IPS-NIHi7 (cell line): ENCODE data around the gene NR4A1.

Experiments used
- DNase-seq: peaks from one replicate; pipeline ENCODE4 v3.0.0; 2012; ENCODE audit warnings: mixed read lengths; ENCODE audit errors: extremely low spot score

Gene NR4A1

GRCh38 chr12:52018433-52019112 lies 32.7 kb upstream of the NR4A1 start:
- DNase-seq, result no peak

- no peak for DNase-seq
These were observed 32.0 kb upstream of the NR4A1 start for GRCh38 chr12:52019113-52019770.

GRCh38 chr12:52020539-52021336 lies 30.5 kb upstream of the NR4A1 start:
- DNase-seq, result peak; percentile 83

GRCh38 chr12:52022841-52023181 lies 28.4 kb upstream of the NR4A1 start:
- DNase-seq, result peak; percentile 41

- peak; percentile 86 for DNase-seq
These were observed 27.9 kb upstream of the NR4A1 start for GRCh38 chr12:52023182-52023975.

GRCh38 chr12:52023976-52024688 lies 27.1 kb upstream of the NR4A1 start:
- DNase-seq, result no peak

GRCh38 chr12:52024845-52025230 lies 26.4 kb upstream of the NR4A1 start:
- no peak for DNase-seq

GRCh38 chr12:52026263-52026662 lies 25.0 kb upstream of the NR4A1 start:
- DNase-seq, result no peak

GRCh38 chr12:52027085-52027843 lies 24.0 kb upstream of the NR4A1 start:
- no peak for DNase-seq

- DNase-seq, result peak; percentile 77
These were observed 21.6 kb upstream of the NR4A1 start for GRCh38 chr12:52029685-52030084.

GRCh38 chr12:52032446-52032803 lies 18.8 kb upstream of the NR4A1 start:
- no peak for DNase-seq

- DNase-seq, result peak; percentile 96
These were observed 18.3 kb upstream of the NR4A1 start for GRCh38 chr12:52032804-52033445.

GRCh38 chr12:52033446-52034140 lies 17.6 kb upstream of the NR4A1 start:
- no peak for DNase-seq

- no peak for DNase-seq
These were observed 16.1 kb upstream of the NR4A1 start for GRCh38 chr12:52035190-52035589.

GRCh38 chr12:52035926-52036325 lies 15.3 kb upstream of the NR4A1 start:
- no peak for DNase-seq

GRCh38 chr12:52036587-52037171 lies 14.6 kb upstream of the NR4A1 start:
- DNase-seq, result peak; percentile 77

GRCh38 chr12:52037248-52037861 lies 13.9 kb upstream of the NR4A1 start:
- peak; percentile 49 for DNase-seq

GRCh38 chr12:52038447-52038846 lies 12.8 kb upstream of the NR4A1 start:
- no peak for DNase-seq

- DNase-seq, result no peak
These were observed 10.2 kb upstream of the NR4A1 start for GRCh38 chr12:52041035-52041434.
